AG08395 (cell line): ENCODE data around the gene DDX24.

Source experiments
- DNase-seq: peaks from one replicate; pipeline ENCODE4 v3.0.0; 2012; ENCODE audit warnings: mixed read lengths, low spot score

Gene DDX24, protein sequence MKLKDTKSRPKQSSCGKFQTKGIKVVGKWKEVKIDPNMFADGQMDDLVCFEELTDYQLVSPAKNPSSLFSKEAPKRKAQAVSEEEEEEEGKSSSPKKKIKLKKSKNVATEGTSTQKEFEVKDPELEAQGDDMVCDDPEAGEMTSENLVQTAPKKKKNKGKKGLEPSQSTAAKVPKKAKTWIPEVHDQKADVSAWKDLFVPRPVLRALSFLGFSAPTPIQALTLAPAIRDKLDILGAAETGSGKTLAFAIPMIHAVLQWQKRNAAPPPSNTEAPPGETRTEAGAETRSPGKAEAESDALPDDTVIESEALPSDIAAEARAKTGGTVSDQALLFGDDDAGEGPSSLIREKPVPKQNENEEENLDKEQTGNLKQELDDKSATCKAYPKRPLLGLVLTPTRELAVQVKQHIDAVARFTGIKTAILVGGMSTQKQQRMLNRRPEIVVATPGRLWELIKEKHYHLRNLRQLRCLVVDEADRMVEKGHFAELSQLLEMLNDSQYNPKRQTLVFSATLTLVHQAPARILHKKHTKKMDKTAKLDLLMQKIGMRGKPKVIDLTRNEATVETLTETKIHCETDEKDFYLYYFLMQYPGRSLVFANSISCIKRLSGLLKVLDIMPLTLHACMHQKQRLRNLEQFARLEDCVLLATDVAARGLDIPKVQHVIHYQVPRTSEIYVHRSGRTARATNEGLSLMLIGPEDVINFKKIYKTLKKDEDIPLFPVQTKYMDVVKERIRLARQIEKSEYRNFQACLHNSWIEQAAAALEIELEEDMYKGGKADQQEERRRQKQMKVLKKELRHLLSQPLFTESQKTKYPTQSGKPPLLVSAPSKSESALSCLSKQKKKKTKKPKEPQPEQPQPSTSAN

DNA sequence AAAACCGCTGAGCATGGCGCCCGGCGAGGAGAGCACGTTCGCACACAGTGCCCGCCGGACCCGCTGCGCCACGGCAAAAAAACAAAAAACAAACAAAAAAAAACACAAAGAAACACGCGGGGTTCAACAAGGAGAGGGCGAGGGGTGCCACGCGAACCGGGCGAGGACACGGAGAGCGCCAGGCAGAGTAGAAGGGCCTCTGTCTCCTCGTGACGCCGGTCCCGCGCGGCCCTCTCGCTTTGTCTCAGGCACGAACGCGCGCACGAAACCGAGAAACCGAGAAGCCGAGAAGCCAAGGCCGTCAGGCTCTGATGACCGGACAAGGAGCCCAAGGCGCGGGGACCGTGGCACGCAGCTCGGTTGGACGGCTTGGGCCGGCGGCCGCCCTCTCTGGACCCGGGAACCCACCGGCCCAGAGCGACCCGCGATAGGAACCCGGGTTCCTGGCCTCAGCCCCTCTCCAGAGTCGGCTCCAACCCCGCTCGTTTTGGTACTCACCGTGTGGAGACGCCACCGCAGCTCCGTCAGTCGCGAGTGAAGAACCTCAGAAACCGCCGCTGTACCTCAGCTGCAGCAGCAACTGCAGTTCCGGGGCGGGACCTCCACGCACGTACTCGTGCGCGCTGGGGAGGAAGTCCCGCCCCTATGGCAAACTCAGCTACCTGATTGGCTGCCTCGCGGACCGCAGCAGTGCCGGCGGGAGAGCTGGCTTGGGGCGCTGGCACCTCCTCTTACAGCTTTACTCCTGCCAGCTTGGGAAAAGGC, at the start of gene DDX24, which contains the start of gene IFI27L1:
TSS of gene DDX24 (minus strand) at position 582 of the 765 bp plus-strand sequence. CDS start 1,460 bp downstream, outside the sequence.
TSS of gene IFI27L1 (plus strand) at position 690 of the 765 bp plus-strand sequence. CDS start 15,628 bp downstream, outside the sequence.
- DNase-seq: peak; percentile 99

DNA sequence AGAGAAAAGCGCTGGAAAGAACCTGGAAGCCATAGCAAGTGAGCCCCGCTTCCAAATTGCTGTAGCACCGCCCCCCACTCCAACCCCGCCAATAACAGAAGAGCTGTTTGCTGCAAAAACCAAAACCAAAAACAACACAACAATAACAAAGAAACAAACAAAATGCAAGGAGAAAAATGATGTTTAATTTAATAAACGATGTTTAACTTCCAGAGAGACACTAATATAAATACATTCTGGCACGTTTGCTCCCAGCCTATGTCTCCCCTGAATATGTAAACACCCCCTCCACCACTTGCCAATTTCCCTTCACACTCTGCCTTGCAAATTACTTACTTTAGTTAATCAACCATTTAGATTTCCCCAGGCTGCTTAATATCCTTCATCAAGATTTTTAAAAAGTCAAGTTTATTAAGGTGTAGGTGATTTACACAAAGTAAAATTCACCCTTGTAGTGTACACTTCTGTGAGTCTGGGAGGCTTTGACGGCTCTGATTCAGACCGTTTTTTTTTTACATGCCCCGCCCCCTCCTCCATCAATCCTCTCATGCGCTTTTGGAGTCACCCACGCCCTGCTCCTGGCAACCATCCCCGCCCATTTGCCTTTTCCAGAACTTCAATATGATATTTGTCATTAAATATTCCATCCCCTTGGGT, 48.9 kb upstream of the DDX24 start:
- peak; percentile 41 for DNase-seq

DNA sequence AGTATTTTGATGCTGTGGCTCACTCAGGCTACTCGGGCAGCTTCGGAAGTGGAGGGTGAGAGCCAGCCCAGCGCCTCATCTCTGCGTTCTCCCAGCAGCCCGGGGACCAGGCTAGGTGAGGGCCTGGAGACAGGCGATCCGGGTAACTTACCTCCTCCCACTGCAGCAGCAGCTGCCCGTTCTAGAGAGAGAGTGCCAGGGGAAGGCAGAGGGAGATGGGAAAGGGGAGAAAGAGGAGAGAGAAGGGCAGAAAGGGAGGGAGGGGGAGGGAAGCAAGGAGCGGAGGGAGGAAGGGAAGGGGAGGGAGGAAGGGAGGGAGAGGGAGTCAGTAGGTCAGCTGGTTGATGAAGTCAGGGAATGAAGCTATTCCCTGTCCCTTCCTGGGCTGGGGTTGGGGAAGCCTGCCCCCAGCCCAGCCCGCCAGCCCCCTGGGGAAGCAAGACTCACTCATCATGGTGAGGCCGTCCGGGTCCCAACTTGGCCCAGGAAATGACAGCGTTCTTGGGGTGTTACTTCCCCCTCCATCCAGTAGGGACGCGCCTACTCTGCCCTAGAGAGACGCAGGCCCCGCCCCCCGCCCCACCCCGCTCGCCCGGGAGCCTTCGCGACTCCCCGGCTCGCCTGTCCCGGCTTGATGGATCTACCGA, 48.2 kb upstream of the DDX24 start, which contains the start of gene IFI27L2:
TSS of gene IFI27L2 (minus strand) at position 494 of the 647 bp plus-strand sequence. CDS start at position 454, 40 bp downstream.
- peak; percentile 91 for DNase-seq

DNA sequence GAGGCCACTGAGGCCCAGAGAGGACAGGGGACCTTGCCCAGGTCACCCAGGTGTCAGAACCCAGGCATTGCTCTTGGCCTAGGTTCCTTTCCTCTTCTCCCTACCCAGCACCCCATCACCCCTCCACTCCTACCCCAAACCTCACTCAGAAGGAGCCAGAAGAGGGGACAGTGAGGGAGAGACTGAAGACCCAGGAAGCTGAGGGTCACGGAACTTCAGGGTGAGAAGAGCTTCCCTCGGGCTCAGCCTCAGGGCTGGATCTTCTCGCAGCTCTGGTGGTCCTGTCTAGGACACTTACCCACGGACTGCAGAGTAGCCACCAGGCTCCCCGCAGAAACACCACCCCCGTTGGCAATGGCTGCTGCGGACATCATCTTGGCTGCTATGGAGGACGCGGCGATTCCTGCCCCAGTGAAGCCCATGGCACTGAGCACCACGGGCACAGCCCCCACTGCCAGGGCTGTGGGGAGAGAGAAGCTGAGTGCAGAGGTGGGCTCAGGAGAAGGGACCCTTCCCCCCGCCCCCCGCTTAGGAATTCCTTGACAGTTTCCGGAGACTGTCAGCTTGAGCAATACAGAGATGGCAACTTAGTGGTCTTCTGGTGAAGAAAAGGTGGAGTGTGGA, 47.3 kb upstream of the DDX24 start:
- no peak for DNase-seq

DNA sequence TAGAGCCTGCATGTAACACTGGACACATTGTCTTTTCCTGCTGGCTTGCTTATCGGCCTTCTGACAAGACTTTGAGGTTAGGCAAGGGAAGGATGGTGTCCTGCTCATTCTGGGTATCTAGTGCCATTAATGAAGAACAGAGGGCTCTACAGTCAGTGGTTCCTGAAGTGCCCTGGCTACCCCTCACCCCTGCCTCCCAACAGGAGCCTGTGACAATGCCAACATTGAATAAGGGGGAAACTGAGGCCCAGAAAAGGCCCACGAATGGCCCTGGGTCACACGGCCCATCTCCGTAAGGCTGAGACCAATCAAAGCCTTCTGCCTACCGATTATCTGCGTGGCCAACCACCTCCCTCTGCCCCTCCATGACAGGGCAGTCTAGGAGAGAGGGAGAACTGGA, 46.3 kb upstream of the DDX24 start:
- no peak for DNase-seq

DNA sequence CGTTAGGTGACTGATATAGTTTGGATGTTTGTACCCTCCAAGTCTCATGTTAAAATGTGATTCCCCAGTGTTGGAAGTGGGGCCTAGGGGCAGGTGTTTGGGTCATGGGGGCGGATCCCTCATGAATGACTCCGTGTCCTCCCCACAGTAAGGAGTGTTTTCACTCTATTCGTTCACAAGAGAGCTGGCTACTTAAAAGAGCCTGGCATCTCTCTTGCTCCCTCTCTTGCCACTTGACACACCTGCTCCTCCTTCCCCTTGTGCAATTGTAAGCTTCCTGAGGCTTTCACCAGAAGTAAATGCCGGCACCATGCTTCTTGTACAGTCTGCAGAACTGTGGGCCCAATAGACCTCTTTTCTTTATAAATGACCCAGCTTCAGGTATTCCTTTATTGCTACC, 45.8 kb upstream of the DDX24 start:
- DNase-seq: no peak

DNA sequence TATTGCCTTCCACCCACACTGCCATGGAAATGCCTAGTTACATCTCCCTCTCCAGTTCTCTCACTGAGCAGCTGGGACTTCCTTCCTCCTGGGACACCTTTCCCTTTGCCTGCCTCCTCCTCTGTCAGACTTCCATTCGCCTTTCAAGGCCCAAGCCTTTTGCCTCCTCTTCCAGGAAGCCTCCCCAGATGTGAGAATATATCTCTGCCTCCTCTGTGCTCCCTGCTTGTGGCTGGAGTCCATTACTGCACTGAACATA, 45.3 kb upstream of the DDX24 start:
- DNase-seq: no peak

DNA sequence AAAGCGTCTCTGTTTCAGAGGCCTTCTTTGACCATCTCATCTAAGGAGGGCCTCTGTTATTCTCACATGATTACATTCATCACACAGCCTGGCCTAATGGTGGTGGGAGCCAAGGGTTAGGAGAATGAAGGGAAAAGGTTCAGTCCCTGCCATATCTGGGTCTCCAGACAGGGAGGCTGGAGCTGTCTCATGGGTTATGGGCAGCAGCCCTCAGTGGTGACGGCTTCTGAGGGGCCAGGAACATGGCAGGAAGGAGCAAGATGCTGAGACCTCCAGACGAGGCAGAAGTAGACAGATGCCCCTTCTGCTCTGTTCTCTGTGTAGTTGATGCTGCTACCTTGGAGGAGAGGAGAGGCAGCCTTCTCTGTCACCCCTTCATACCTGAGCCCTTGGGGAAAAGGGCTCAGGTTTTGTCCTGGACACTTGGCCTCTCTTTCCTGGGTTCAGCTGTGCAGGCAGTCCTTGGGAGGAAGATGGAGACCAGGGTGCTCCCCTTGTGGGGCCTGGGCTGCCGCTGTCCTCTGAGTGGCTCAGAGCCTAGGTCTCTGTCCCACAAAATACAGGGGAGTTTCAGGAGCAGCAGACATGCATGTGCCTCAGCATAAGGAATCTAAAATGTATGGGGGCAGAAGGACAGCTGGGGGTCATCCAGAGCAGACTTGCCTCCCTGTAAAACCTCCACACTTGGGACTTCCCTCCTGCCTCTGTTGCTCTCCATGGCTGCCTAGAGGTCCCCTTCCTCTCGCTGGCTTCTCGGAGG, 44.8 kb upstream of the DDX24 start:
- no peak for DNase-seq

DNA sequence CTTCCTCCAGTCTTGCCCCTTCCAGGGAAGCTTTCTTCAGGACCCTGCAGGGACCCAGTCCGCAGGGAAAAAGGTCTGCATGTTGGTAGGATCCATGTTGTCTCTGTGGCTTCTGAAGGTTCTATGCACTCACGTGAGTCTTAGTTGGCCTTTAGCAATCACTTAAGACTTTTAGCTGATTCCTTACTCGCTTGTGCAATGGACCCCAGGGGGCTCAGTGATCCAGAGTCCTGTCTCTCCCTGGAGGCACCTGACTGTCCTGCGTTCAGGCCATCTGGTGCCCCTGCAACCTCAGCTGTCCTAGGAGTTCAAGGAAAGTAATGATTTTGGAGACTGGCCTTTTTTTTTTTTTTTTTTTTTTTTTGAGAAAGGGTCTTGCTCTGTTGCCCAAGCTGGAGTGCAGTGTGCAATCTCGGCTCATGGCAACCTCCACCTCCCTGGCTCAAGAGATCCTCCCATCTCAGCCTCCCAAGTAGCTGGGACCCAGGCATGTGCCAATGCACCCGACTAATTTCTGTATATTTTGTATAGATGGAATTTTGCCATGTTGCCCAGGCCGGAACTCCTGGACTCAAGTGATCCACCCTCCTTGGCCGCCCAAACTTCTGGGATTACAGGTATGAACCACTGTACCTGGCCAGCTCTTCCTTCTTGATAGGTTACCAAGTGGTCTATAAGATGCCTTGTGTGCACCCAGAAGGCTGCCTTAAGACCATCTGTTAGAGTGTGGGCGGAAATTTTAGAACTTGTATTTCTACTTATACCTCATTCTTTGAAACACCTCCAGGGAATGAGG, 43.8 kb upstream of the DDX24 start:
- no peak for DNase-seq

DNA sequence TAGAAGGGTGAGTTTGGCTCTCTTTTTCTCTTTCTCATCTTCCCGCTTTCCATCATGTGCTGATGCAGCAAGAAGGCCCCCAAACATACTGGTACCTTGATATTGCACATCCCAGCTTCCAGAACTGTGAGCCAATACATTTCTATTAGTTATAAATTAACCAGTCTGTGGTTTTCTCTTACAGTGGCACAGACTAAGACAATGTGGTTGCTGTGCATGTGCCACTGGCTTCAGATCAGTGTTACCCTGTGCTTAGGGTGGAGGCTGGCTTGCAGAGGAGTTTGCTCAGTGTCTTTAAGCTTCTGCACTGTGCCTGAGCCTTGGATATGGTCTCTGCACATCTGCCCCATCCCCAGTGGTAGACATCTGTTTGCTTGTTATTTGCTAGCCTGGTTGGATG, 42.9 kb upstream of the DDX24 start:
- no peak for DNase-seq

DNA sequence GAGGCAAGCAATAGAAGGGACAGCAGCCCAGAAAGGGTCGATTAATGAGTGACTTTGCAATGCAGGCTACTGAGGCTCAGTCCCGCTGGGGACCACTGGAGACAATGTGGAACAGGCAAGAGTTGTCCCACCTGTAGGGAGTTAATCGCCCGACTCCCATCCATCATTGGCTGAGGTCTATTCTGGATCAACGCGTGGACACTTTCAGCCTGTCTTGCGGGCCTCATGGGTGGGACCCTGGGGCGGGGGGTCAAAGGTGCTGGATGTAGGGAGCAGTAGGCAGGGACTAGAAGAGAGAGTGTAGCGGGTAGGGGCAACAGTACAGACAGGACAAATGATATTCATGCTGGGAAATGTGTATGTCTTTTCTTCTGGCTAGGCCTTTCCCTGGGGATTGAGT, 42.3 kb upstream of the DDX24 start:
- DNase-seq: no peak

DNA sequence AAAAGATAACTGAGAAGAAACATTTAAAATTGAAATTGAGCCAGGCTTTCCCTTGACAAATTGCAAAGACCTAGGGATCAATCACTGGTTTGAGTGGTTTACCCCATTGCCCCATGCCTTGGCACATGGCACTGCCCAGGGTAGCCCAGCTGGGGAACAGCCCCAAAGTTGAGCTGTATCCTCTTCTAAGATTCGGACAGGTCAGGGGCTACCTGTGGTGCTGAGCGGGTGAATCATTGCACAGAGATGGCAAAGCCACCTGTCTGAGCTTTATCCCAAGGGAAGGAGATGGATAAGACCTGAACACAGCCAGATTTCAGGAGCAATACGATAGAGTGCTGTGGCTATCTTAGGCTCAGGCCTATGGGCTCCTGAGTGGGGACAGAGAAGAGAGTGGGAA, 41.4 kb upstream of the DDX24 start:
- DNase-seq: no peak

DNA sequence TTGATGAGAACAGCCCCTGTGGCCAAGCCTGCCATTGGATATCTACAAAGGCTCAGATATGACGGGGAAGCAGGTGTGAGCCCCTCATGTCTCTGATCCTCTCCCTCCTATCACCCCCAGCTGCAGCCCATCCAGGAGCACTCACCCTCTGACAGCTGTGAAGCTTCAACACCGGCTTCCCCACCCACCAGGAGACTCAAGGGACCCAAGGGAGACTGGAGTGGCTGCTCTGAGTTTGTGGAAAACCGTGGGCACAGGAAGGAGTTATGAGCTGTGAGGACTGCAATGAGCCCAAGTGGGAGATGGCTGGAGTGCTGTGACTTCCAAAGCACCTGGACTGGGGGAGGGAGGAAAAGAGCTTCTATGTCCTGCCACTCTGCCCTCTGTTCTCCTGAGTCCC, 40.5 kb upstream of the DDX24 start:
- no peak for DNase-seq

DNA sequence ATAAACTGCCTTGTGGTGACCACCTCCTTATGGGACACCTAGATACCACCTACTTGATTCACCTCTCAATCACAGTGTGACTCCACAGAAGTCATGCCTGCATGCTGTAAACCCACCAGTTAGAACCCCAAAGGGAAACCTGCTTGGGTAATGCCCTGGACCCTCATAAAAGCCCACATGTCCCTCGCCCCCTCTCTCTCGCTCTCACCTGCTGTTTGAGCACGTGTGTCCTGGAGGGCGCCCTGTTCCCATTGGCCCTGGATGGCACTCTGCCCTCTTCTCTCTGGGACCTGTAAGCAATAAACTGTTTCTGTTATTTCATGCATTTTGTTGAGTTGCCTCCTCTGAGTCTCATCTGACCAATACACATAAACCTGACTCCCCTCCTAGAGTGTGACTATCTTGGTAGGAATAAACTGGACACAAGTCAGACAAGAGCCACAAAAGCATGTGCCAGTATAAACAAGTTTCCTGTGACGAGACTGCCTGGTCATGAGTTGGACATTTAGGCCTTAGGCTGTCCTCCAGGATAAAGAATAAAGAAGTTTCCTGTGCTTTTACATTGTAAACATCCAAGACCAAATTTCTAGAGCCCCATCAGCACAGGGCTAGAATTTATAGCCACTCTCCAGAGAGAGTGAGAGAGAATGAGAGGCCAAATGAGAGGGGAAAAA, 39.8 kb upstream of the DDX24 start:
- DNase-seq: peak; percentile 40

DNA sequence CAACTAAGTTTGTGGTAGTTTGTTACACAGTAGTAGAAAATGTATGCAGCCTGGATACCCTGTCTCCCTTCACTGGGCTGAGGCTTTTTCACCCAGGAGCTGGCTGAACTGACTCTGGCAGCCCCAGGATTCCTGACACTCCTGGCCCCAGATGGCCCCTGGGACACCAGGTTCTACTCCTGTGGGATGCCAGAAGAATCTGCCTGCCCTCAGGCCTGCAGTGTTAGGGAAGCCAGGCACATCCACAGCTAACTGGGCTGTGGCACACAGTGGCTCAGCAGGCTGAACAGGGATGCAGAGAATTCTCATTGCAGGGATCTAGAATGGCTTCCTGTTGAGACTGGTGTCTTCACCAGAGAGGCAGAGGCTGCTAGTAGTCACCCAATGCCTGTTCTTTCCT, 38.1 kb upstream of the DDX24 start:
- DNase-seq: no peak

DNA sequence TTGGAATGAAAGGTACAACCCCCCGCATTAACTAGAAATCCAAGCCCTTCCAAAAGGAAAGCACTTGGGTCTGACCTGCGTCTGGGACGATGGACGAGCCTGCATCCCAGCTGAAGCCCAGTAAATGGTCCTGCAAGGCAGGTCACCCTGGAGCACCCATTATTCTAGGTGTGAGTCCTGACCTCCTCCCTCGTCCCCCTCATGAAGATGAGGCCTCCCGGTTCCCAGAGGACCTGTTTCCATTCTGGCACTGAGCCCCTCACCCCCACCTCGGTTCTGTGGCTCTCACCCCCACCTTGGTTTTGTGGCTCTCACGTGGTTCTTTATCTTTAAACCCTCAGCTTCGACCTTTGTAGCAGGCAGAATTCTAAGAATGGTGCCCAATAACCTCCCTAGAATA, 36.9 kb upstream of the DDX24 start:
- DNase-seq: no peak

DNA sequence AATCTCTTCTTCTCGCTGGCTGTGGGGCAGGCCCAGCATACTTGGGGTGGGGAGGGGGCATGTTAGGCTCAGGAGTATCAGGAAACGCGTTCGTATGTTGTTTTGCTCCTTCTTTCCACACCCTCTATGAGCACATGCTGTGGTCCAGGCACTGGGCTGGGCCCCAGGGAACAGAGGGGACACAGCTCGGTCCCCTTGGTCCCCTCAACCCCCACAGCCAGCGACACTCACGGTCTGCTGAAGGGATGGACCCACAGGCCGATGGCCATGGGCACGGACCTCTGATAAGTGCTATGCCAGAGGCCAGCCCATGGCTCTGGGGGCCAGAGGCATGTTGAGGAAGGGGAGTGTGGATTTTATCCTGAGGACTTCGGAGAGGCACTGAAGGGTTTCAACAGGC, 35.7 kb upstream of the DDX24 start:
- DNase-seq: no peak

DNA sequence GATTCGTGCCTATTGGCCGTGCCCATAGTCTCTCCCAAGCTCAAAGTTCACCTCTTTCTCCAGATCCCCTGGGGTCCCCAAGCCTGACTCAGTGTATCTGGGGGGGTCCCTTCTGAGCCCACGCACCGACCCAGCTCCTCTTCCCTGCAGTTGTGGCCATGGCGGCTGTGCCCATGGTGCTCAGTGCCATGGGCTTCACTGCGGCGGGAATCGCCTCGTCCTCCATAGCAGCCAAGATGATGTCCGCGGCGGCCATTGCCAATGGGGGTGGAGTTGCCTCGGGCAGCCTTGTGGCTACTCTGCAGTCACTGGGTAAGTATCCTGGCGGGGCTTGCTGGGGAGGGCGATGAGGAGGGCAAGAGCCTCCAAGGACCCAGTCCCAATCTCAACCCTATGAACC, 34.6 kb upstream of the DDX24 start:
- DNase-seq: no peak
